ENCODE data around the gene CAMK1.

GRCh38 chr3:9806137-9806536 lies 36.4 kb upstream of the CAMK1 start:
- TF ChIP-seq CTCF (conservative IDR thresholded peaks at IDR 0.05) (no peak), EZH2 (IDR thresholded peaks at IDR 0.05; ENCODE audit: low read depth) (no peak)

Measured in PC-9 (cell line).